VCaP (cell line): Measurements from ENCODE around the gene TGFA.

Experiments used
- H3K27ac ChIP-seq: fragments of 450-650 bp; 2 replicates; pipeline ENCODE4 v1.5.1; 2017
- TF ChIP-seq, protein P1 (sequence below): fragments of 450-650 bp; conservative IDR thresholded peaks from 2 replicates; pipeline ENCODE4 v1.5.1; 2017; ENCODE audit warnings: mild to moderate bottlenecking, moderate library complexity

Gene TGFA

DNA sequence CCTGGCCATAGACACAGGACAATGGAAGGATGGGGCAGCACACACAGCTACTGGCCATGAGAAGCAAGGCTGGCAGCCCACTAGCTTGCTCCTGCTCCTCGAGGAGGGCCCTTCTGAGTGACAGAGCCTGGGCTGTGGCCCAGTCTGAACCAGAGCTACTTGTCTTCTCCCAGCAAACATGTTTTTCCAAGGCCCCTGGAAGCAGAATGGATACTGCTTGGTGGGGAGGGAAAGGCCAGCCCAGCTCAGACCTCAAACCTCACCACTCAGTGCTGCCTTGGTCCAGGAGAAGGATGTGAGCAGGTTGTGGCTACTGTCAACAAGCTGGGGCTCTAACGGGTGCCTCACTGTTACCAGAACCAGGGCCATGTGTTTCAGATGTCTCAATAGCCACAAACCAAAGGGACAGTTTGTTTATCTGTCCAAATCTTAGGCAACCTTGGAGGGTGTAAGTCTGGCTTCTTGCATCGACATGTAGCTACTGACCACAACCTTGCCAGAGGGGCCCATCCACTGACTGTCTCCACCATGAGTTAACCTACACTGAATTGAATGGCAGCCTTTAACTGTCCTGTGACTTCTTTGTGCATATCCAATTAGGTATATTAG, 98.6 kb downstream of the TGFA start:
- no peak overlapping the region for H3K27ac ChIP-seq
- TF ChIP-seq, protein P1, sequence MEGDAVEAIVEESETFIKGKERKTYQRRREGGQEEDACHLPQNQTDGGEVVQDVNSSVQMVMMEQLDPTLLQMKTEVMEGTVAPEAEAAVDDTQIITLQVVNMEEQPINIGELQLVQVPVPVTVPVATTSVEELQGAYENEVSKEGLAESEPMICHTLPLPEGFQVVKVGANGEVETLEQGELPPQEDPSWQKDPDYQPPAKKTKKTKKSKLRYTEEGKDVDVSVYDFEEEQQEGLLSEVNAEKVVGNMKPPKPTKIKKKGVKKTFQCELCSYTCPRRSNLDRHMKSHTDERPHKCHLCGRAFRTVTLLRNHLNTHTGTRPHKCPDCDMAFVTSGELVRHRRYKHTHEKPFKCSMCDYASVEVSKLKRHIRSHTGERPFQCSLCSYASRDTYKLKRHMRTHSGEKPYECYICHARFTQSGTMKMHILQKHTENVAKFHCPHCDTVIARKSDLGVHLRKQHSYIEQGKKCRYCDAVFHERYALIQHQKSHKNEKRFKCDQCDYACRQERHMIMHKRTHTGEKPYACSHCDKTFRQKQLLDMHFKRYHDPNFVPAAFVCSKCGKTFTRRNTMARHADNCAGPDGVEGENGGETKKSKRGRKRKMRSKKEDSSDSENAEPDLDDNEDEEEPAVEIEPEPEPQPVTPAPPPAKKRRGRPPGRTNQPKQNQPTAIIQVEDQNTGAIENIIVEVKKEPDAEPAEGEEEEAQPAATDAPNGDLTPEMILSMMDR, result no peak

DNA sequence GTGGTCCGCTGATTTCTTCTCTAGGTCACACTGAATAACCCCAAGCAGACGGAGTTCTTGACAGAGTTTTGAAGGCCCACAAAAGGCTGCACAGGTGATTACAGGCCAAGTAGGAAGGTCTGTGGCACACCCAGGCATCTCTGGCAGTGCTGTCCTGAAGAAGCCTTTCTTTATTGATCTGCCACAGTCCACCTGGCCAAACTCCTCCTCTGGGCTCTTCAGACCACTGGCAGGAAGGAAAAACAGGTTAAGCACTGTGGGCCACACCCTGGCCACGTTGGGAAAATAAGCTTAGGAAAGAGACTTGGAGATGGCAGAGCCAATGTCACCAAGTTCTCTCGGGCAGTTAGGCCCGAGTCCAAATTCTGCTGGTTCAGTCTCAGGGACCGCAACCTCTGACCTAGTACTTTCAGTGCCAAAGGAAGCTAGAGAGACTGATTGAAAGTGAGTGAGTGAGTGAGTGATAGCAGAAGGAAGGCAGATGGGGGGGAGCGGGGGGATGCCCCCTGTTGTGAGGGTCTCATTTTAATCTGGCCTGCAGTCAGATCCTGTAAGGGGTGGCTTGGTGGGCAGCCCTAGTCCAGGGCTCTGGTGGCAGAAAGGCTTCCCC, 102.9 kb downstream of the TGFA start:
- H3K27ac ChIP-seq, result no peak overlapping the region
- TF ChIP-seq, protein P1, result no peak

DNA sequence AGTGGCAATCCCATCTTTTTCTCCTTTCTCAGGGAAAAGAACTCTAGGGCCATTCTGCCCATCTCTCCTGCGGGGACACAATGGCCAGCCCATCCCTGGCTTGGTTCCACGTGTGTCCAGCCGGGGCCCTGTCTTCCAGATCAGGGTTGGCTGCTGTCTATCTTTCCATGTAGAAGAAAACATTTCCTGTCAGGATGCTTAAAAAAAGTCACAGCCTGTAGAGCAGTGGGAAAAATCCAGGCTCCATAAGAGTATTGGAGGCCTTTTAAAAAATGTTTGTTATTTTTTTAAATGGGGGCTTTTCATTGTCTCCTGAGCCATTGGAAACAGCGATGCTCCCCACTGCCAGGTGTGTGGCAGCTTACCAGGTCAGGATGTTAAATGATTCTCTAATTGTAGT, 105.6 kb downstream of the TGFA start:
- no peak overlapping the region for H3K27ac ChIP-seq
- TF ChIP-seq, protein P1, result no peak

DNA sequence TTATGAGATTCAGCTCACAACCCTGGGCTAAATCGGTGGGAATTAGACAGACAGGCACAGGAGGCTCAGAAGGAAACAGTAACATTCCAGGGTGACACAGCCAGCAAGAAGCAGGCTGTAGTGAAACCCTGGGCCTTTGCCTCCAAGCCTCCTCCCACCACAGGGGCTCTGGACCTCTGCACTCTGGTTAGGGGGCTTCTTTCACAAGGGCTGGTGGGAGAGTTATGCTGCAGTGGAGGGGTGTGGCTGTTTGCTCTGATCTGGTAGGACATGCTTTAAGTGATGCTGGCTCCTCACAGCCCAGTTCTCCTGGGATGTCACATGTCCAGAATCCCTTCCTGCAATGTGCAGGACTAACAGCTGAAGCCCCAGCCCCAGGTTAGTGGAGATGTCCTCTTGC, 109.9 kb downstream of the TGFA start:
- TF ChIP-seq, protein P1, result no peak
- H3K27ac ChIP-seq, result no peak overlapping the region

DNA sequence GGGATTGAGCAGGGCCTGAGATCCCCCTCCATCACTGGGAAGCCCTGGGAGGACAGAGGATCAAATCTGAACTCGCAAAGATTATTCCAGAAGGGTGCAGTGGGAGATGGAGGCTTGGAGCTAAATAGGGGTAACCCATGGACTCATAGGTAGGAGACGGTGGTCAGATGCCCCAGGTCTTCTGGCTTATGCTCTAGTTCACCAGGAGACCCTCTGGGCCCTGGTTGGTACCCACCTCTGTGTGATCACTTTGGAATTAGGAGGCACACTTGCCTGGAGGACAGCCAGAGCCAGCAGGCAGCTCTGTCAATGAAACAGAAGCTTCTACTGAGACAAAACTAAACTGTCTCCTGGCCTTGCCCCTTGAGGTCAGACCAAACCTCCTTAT, 110.6 kb downstream of the TGFA start:
- no peak overlapping the region for H3K27ac ChIP-seq
- TF ChIP-seq, protein P1, result no peak

DNA sequence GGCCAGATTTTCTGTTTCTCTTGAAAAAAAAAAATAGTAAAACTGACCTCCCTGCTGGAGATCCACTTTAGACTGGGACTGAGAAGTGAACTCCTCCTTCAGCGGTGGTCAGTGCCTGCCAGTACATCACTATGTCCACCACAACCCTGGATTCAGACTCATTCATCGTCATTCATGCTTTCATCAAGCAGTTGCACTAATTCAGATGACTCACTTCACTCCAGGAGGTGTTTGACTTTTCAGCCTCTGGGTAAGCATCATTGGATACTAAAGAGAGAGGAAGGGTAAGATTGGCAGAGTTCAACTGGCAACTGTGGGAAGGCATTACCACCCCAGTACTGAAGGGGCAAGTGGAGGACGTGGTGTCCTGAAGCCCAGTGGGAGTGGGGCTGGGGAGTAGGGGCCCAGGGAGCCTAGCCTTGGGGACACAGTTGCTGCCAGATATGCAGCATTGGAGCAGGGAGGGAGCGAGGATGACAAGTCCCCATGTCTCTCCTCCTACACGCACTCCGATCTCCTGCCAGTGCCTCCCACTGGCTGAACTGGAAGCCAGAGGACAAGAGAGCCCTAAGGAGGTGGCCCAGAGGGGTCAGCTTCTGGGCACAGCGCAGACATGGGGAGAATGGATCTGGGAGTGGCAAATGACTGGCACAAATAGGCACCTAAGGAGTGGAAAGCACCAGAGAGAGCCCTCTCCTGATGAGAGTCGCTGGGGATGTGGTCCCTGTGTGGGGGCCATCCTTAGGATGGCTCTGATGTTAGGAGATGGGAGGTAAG, 111.1 kb downstream of the TGFA start:
- H3K27ac ChIP-seq, result no peak overlapping the region
- TF ChIP-seq, protein P1, result no peak

DNA sequence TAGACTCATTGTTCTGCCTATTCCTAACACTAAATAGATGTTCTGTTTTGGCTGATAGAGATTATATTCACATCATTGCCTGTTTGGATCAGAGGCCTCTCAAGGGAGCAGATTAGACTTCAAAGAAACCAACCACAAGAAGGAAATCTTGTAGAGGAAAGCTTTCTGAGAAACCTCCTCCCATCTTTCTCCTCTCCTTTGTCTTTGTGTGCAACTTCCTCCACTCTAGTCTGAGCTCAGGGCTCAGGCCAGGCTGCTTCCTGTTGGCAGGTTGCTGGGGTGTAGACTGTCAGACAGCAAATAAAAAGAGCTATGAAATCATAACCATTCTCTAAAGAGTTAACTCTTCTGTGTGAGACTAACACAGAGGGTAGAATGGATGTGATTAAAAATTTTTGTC, 113.0 kb downstream of the TGFA start:
- H3K27ac ChIP-seq, result no peak overlapping the region
- TF ChIP-seq, protein P1, result no peak
